HL-60 (cell line): Measurements from ENCODE around the gene PNO1.

Experiments used
- DNase-seq, 2 experiments: peaks; one replicate each; pipeline ENCODE4 v3.0.0-alpha.2; 2010 to 2020; ENCODE audit warnings: low read depth in 1 of 2, low spot score in 1 of 2
- H3K27ac ChIP-seq: fragments of 250-450 bp; sonication (Bioruptor Pico); replicated peaks from 2 replicates; pipeline ENCODE4 v1.5.1; 2020; ENCODE audit warnings: mild to moderate bottlenecking, moderate library complexity
- H3K27me3 ChIP-seq: fragments of 250-450 bp; sonication (Bioruptor Pico); 2 replicates; pipeline ENCODE4 v1.5.1; 2021; ENCODE audit warnings: mild to moderate bottlenecking, moderate library complexity; ENCODE audit not compliant: insufficient read depth, poor library complexity, severe bottlenecking
- H3K4me3 ChIP-seq: replicated peaks from 2 replicates; pipeline ENCODE4 v1.5.1; 2011; ENCODE audit warnings: mild to moderate bottlenecking, control low read depth, low read length; ENCODE audit not compliant: insufficient read depth
- GABPA ChIP-seq: IDR thresholded peaks from 2 replicates; pipeline ENCODE4 v1.6.1; 2012; ENCODE audit warnings: low read depth
- POLR2AphosphoS5 ChIP-seq: IDR thresholded peaks from 2 replicates; pipeline ENCODE4 v1.6.1; 2012; ENCODE audit warnings: low read depth
- REST ChIP-seq: IDR thresholded peaks from 2 replicates; pipeline ENCODE4 v1.6.1; 2012; ENCODE audit warnings: low read depth; ENCODE audit not compliant: insufficient replicate concordance
- SPI1 ChIP-seq: IDR thresholded peaks from 2 replicates; pipeline ENCODE4 v1.6.1; 2012; ENCODE audit warnings: low read depth, mild to moderate bottlenecking, borderline replicate concordance
- TF ChIP-seq, protein P1 (sequence below): IDR thresholded peaks from one replicate; pipeline ENCODE4 v1.5.1; 2011; ENCODE audit warnings: low read length, control low read depth, inconsistent platforms; ENCODE audit not compliant: insufficient read depth

The PNO1 gene

DNA sequence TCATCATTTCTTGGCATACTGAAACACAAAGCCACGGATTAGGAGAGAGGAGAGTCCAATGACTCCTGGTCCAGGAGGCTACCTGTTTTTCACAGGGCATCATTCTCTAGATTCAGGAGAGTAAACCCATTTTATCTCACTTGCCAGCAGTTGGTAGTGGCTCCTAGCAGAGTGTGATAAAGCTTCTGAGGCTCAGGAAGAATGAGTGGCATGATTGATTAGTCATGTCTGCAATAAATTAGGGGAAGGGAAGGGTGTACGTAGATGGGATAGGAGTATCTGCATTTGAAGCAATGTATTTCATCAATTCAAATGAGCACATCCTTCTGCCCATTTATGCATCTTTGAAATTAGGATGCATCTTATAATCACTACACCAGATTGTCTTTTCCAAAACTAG is 31.1 kb upstream of the PNO1 start:
- DNase-seq, result no peak
- H3K27ac ChIP-seq, result no peak overlapping the region
- TF ChIP-seq GABPA (no peak), POLR2AphosphoS5 (no peak), SPI1 (no peak), REST (no peak)
- TF ChIP-seq, protein P1, sequence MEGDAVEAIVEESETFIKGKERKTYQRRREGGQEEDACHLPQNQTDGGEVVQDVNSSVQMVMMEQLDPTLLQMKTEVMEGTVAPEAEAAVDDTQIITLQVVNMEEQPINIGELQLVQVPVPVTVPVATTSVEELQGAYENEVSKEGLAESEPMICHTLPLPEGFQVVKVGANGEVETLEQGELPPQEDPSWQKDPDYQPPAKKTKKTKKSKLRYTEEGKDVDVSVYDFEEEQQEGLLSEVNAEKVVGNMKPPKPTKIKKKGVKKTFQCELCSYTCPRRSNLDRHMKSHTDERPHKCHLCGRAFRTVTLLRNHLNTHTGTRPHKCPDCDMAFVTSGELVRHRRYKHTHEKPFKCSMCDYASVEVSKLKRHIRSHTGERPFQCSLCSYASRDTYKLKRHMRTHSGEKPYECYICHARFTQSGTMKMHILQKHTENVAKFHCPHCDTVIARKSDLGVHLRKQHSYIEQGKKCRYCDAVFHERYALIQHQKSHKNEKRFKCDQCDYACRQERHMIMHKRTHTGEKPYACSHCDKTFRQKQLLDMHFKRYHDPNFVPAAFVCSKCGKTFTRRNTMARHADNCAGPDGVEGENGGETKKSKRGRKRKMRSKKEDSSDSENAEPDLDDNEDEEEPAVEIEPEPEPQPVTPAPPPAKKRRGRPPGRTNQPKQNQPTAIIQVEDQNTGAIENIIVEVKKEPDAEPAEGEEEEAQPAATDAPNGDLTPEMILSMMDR, result no peak

DNA sequence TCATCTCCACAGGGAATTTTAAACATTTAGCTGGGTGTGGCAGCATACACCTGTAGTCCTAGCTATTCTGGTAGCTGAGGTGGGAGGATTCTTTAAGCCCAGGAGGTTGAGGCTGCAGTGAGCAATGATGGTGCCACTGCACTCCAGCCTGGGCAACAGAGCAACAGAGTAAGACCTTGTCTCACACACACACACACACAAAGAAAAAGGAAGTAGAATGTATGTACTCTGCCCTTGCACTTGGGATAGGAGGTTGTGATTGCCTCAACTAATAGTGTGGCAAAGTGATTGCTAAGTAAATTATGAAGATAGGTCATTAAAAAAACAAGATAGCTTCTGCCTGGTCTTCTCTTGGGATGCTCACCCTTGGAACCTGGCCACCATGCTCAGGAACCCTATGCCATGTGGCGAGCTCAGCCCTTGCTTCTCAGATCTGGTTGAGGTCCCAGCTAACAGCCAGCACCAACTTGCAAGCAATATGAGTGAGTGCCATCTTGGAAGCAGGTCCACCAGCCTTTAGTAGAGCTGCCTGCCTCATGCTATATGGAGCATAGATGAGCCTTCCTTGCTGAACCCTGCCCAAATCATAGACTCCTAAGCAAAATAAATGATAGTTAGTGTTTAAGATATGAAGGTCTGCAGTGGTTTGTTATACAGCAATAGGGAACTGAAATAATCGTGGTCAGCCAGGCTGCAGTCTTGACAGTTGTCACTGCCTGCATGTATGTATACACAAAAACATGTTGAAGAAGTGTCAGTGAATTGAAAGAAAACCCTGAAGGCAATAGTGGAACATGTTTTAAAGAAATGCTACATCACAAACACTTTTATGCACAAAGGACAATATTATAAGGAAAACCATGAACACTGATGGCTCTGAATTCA is 30.1 kb upstream of the PNO1 start:
- DNase-seq, result no peak
- Histone ChIP-seq H3K27me3 (no peaks in the 10 kb centered on the region), H3K4me3 (no peak overlapping the region), H3K27ac (no peak overlapping the region)
- TF ChIP-seq POLR2AphosphoS5 (no peak), SPI1 (no peak), REST (no peak), GABPA (no peak)
- TF ChIP-seq, protein P1, result no peak

More for the DNA sequence above, 31.1 kb upstream of the PNO1 start:
- no peak overlapping the region for H3K4me3 ChIP-seq
- no peaks in the 10 kb centered on the region for H3K27me3 ChIP-seq

DNA sequence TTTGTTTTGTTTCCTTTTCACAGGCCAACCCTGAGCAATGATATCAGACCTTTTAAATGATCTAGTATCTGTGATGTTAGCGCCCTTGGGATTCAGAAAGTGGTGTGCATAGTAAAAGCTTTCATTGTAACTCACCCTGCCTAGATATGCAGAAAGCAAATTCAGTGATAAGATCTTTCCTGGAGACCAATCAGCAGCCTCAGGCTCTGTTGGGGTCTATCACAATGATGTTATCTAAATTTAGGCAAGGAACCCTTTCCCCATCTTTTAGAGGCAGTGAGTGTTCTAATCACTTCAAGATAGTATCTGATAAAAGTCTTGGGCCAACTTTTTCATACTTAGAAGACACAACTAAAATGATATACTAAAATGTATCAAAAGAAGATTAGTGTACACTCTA is 23.6 kb upstream of the PNO1 start:
- Histone ChIP-seq H3K27ac (no peak overlapping the region), H3K4me3 (no peak overlapping the region), H3K27me3 (no peaks in the 10 kb centered on the region)
- TF ChIP-seq, protein P1, result no peak
- TF ChIP-seq GABPA (no peak), SPI1 (no peak), REST (no peak), POLR2AphosphoS5 (no peak)
- no peak for DNase-seq
